Activated CD4-positive, CD25-positive, alpha-beta regulatory T cell treated with anti-CD3 and anti-CD28 coated beads, Interleukin-2, amount 50 U/mL, for 16 hours (primary cell): ENCODE data around the gene APOL4.
"Not testable (repeated sequence)": the region's sequence is repeated elsewhere in the genome, so short reads cannot be mapped to it uniquely, and the experiment has no call there.

Experiments used
- DNase-seq: peaks from one replicate; pipeline ENCODE4 v3.0.0-alpha.2; 2020; ENCODE audit warnings: low read depth, low spot score

APOL4 gene

GRCh38 chr22:36208914-36209313 is 7.3 kb upstream of the APOL4 start:
- no peak for DNase-seq

GRCh38 chr22:36208162-36208765 is 6.7 kb upstream of the APOL4 start:
- DNase-seq: no peak

GRCh38 chr22:36206255-36206654 is 4.6 kb upstream of the APOL4 start:
- no peak for DNase-seq

- not testable (repeated sequence) for DNase-seq
Observed at GRCh38 chr22:36205573-36205972, 4.0 kb upstream of the APOL4 start.

- no peak for DNase-seq
Observed at GRCh38 chr22:36204632-36205015, 3.0 kb upstream of the APOL4 start.

- no peak for DNase-seq
Observed at GRCh38 chr22:36204001-36204631, 2.5 kb upstream of the APOL4 start.

GRCh38 chr22:36203441-36203840 is 1.8 kb upstream of the APOL4 start:
- not testable (repeated sequence) for DNase-seq

- not testable (repeated sequence) for DNase-seq
Observed at GRCh38 chr22:36202906-36203305, 1.3 kb upstream of the APOL4 start.

GRCh38 chr22:36201025-36201424 is 584 bp downstream of the APOL4 start:
- DNase-seq: not testable (repeated sequence)

GRCh38 chr22:36199001-36199551 is 2.5 kb downstream of the APOL4 start:
- no peak for DNase-seq

- no peak for DNase-seq
Observed at GRCh38 chr22:36198536-36198935, 3.1 kb downstream of the APOL4 start.

GRCh38 chr22:36197514-36198146 is 4.0 kb downstream of the APOL4 start:
- DNase-seq: no peak

- DNase-seq: no peak
Observed at GRCh38 chr22:36197065-36197440, 4.6 kb downstream of the APOL4 start.

GRCh38 chr22:36196254-36197064 is 5.2 kb downstream of the APOL4 start:
- DNase-seq: no peak

- DNase-seq: no peak
Observed at GRCh38 chr22:36194971-36195370, 6.6 kb downstream of the APOL4 start.

- no peak for DNase-seq
Observed at GRCh38 chr22:36194385-36194784, 7.2 kb downstream of the APOL4 start.

- no peak for DNase-seq
Observed at GRCh38 chr22:36193577-36193976, 8.0 kb downstream of the APOL4 start.

GRCh38 chr22:36193171-36193570 is 8.4 kb downstream of the APOL4 start:
- DNase-seq: no peak

- DNase-seq: no peak
Observed at GRCh38 chr22:36192542-36192941, 9.1 kb downstream of the APOL4 start.

GRCh38 chr22:36191106-36191836 is 10.3 kb downstream of the APOL4 start:
- no peak for DNase-seq

- not testable (repeated sequence) for DNase-seq
Observed at GRCh38 chr22:36187862-36188261, 13.7 kb downstream of the APOL4 start.
